Activated naive CD4-positive, alpha-beta T cell treated with anti-CD3 and anti-CD28 coated beads, Interleukin-2, amount 50 U/mL, for 24 hours (primary cell): ENCODE results near the gene CERS6.
A peak's percentile ranks its signal among the peaks of the same experiment; 100 is the strongest.

Source experiments
- H3K27ac Mint-ChIP-seq: one replicate; pipeline ENCODE4 v1.8.0; 2021; ENCODE audit warnings: mild to moderate bottlenecking, mixed read lengths
- H3K27me3 Mint-ChIP-seq: one replicate; pipeline ENCODE4 v1.8.0; 2021; ENCODE audit warnings: mixed read lengths
- H3K36me3 Mint-ChIP-seq: one replicate; pipeline ENCODE4 v1.8.0; 2021; ENCODE audit warnings: mixed read lengths
- H3K4me1 Mint-ChIP-seq: one replicate; pipeline ENCODE4 v1.8.0; 2021; ENCODE audit warnings: mixed read lengths
- H3K4me3 Mint-ChIP-seq: one replicate; pipeline ENCODE4 v1.8.0; 2021; ENCODE audit warnings: mild to moderate bottlenecking, mixed read lengths
- H3K9me3 Mint-ChIP-seq: one replicate; pipeline ENCODE4 v1.8.0; 2021; ENCODE audit warnings: mixed read lengths

The CERS6 gene

GRCh38 chr2:168457190-168457895, 1.3 kb downstream of the CERS6 start:
- Mint-ChIP-seq H3K27ac (peak overlapping the region; percentile 76), H3K27me3 (no peaks in the 10 kb centered on the region), H3K4me3 (peak overlapping the region; percentile 94), H3K36me3 (peaks cover 2% of the 10 kb centered on the region), H3K4me1 (peaks cover 50% of the 10 kb centered on the region), H3K9me3 (no peaks in the 10 kb centered on the region)

GRCh38 chr2:168458139-168458538, 2.1 kb downstream of the CERS6 start:
- peaks cover 2% of the 10 kb centered on the region for H3K36me3 Mint-ChIP-seq
- H3K4me3 Mint-ChIP-seq = peak overlapping the region; percentile 94
- no peak overlapping the region for H3K27ac Mint-ChIP-seq
- H3K4me1 Mint-ChIP-seq = peaks cover 54% of the 10 kb centered on the region
- H3K9me3 Mint-ChIP-seq = no peaks in the 10 kb centered on the region
- no peaks in the 10 kb centered on the region for H3K27me3 Mint-ChIP-seq

- no peaks in the 10 kb centered on the region for H3K27me3 Mint-ChIP-seq
- peaks cover 55% of the 10 kb centered on the region for H3K4me1 Mint-ChIP-seq
- peak overlapping the region; percentile 17 for H3K4me3 Mint-ChIP-seq
- H3K36me3 Mint-ChIP-seq = peaks cover 2% of the 10 kb centered on the region
- no peaks in the 10 kb centered on the region for H3K9me3 Mint-ChIP-seq
- H3K27ac Mint-ChIP-seq = no peak overlapping the region
These were observed 3.2 kb downstream of the CERS6 start for GRCh38 chr2:168459256-168459655.

GRCh38 chr2:168460571-168460970, 4.5 kb downstream of the CERS6 start:
- Mint-ChIP-seq H3K9me3 (no peaks in the 10 kb centered on the region), H3K4me1 (peaks cover 68% of the 10 kb centered on the region), H3K27me3 (no peaks in the 10 kb centered on the region), H3K36me3 (peaks cover 4% of the 10 kb centered on the region), H3K4me3 (no peak overlapping the region), H3K27ac (peak overlapping the region; percentile 12)

GRCh38 chr2:168461178-168461941, 5.3 kb downstream of the CERS6 start:
- Mint-ChIP-seq H3K36me3 (peaks cover 4% of the 10 kb centered on the region), H3K4me3 (no peak overlapping the region), H3K27ac (no peak overlapping the region), H3K9me3 (no peaks in the 10 kb centered on the region), H3K27me3 (no peaks in the 10 kb centered on the region), H3K4me1 (peaks cover 76% of the 10 kb centered on the region)

GRCh38 chr2:168461942-168462331, 5.9 kb downstream of the CERS6 start:
- Mint-ChIP-seq H3K36me3 (peaks cover 4% of the 10 kb centered on the region), H3K27me3 (no peaks in the 10 kb centered on the region), H3K4me1 (peaks cover 81% of the 10 kb centered on the region), H3K4me3 (no peak overlapping the region), H3K27ac (no peak overlapping the region), H3K9me3 (no peaks in the 10 kb centered on the region)

- Mint-ChIP-seq H3K4me3 (no peak overlapping the region), H3K27ac (no peak overlapping the region), H3K27me3 (no peaks in the 10 kb centered on the region), H3K9me3 (no peaks in the 10 kb centered on the region), H3K36me3 (peaks cover 4% of the 10 kb centered on the region), H3K4me1 (peaks cover 85% of the 10 kb centered on the region)
These were observed 6.5 kb downstream of the CERS6 start for GRCh38 chr2:168462543-168463045.

- H3K4me3 Mint-ChIP-seq = peak overlapping the region; percentile 13
- H3K36me3 Mint-ChIP-seq = peaks cover 4% of the 10 kb centered on the region
- H3K9me3 Mint-ChIP-seq = no peaks in the 10 kb centered on the region
- H3K27ac Mint-ChIP-seq = no peak overlapping the region
- no peaks in the 10 kb centered on the region for H3K27me3 Mint-ChIP-seq
- H3K4me1 Mint-ChIP-seq = peaks cover 84% of the 10 kb centered on the region
These were observed 9.5 kb downstream of the CERS6 start for GRCh38 chr2:168465594-168465993.

GRCh38 chr2:168466190-168466737, 10.2 kb downstream of the CERS6 start:
- peaks cover 3% of the 10 kb centered on the region for H3K36me3 Mint-ChIP-seq
- peaks cover 82% of the 10 kb centered on the region for H3K4me1 Mint-ChIP-seq
- H3K9me3 Mint-ChIP-seq = no peaks in the 10 kb centered on the region
- H3K27ac Mint-ChIP-seq = no peak overlapping the region
- H3K4me3 Mint-ChIP-seq = peak overlapping the region; percentile 71
- H3K27me3 Mint-ChIP-seq = no peaks in the 10 kb centered on the region

GRCh38 chr2:168466834-168467565, 10.9 kb downstream of the CERS6 start:
- H3K4me3 Mint-ChIP-seq = peak overlapping the region; percentile 71
- no peaks in the 10 kb centered on the region for H3K9me3 Mint-ChIP-seq
- H3K4me1 Mint-ChIP-seq = peaks cover 82% of the 10 kb centered on the region
- peak overlapping the region; percentile 85 for H3K27ac Mint-ChIP-seq
- H3K36me3 Mint-ChIP-seq = peaks cover 5% of the 10 kb centered on the region
- H3K27me3 Mint-ChIP-seq = no peaks in the 10 kb centered on the region

- H3K9me3 Mint-ChIP-seq = no peaks in the 10 kb centered on the region
- no peak overlapping the region for H3K27ac Mint-ChIP-seq
- H3K4me3 Mint-ChIP-seq = no peak overlapping the region
- H3K4me1 Mint-ChIP-seq = peaks cover 81% of the 10 kb centered on the region
- no peaks in the 10 kb centered on the region for H3K27me3 Mint-ChIP-seq
- peaks cover 5% of the 10 kb centered on the region for H3K36me3 Mint-ChIP-seq
These were observed 11.7 kb downstream of the CERS6 start for GRCh38 chr2:168467729-168468128.

GRCh38 chr2:168468354-168468753, 12.3 kb downstream of the CERS6 start:
- H3K4me1 Mint-ChIP-seq = peaks cover 86% of the 10 kb centered on the region
- no peaks in the 10 kb centered on the region for H3K27me3 Mint-ChIP-seq
- H3K27ac Mint-ChIP-seq = peak overlapping the region; percentile 1
- peaks cover 5% of the 10 kb centered on the region for H3K36me3 Mint-ChIP-seq
- H3K4me3 Mint-ChIP-seq = no peak overlapping the region
- H3K9me3 Mint-ChIP-seq = no peaks in the 10 kb centered on the region

- peaks cover 5% of the 10 kb centered on the region for H3K36me3 Mint-ChIP-seq
- H3K4me3 Mint-ChIP-seq = peak overlapping the region; percentile 2
- H3K9me3 Mint-ChIP-seq = no peaks in the 10 kb centered on the region
- H3K27ac Mint-ChIP-seq = no peak overlapping the region
- no peaks in the 10 kb centered on the region for H3K27me3 Mint-ChIP-seq
- peaks cover 90% of the 10 kb centered on the region for H3K4me1 Mint-ChIP-seq
These were observed 13.4 kb downstream of the CERS6 start for GRCh38 chr2:168469281-168469988.

GRCh38 chr2:168470320-168471162, 14.5 kb downstream of the CERS6 start:
- Mint-ChIP-seq H3K36me3 (peaks cover 2% of the 10 kb centered on the region), H3K27ac (no peak overlapping the region), H3K4me1 (peaks cover 83% of the 10 kb centered on the region)

More at GRCh38 chr2:168470320-168471162, 14.5 kb downstream of the CERS6 start:
- Mint-ChIP-seq H3K4me3 (no peak overlapping the region), H3K9me3 (no peaks in the 10 kb centered on the region), H3K27me3 (no peaks in the 10 kb centered on the region)
